ENCODE results near the gene TOP2B.

TOP2B gene

DNA sequence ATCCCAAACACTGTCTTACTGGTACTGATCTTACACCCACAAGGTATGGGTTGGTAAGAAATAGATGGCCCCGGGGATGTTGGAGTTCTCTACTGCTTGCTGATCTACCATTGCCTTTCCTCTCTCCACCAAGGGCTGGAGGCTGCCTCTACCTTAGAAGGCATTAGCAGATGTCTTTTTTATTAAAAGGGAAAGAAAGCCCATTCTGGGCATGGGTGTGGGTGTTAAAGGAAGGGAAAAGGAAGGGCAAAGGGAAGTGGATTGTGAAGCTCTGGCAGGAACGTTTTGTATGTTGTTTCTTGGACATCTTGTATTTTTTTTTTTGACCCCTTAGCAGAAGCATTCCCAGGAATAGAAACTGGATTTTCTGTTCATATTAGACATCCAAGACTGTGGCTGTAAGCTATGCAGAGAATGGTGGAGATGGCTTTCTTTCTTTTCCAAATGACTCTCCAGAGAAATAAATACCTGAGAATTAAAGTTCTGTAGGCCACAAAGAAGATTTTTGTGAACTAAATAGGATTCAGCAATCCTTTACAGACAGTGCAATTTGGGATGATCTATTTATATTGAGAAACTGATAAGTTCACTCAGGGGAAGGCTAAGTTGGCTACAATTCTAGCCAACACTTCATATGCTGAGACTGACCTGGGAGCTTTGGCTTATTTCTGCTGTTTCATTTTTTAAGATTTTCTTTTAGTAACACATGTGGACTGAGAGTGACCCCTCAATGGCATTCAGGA is 108.8 kb downstream of the TOP2B start:
- DNase-seq = no peak

DNA sequence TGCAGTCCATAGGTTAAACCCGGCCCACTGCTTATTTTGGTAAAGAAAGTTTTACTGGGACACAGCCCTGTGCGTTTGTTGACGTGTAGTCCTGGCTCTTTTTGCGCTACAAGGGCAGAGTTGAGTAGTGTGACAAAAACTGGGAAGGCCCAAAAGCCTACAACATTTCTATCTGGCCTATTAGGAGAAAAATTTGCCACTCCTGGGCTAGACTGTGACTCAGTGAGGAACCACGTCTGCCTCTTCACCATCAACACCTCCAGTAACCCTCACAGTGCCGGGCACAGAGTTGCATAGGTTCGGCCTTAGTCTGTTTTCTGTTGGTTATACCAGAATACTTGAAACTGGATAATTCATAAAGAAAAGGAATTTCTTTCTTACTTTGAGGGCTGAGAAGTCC is 110.3 kb downstream of the TOP2B start:
- no peak for DNase-seq

DNA sequence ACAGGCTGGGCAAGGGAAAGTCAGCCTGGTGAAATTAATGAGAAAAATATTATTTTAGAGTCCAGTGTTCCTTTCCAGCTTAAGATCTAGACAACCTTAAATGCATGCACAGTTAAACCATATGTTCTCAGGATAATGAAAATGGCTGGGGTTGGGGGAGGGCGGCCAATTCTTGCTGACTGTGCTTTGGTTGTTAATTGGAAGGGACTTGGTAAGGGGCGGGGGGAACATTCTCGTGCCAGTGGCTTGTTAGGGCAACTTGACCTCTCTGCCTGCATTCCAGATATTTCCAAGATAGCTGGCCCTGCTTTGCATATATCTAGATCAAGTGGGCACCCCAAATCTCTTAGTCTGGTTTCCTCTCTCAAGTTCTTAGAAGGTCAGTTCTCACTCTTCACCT is 112.5 kb downstream of the TOP2B start:
- DNase-seq = no peak

DNA sequence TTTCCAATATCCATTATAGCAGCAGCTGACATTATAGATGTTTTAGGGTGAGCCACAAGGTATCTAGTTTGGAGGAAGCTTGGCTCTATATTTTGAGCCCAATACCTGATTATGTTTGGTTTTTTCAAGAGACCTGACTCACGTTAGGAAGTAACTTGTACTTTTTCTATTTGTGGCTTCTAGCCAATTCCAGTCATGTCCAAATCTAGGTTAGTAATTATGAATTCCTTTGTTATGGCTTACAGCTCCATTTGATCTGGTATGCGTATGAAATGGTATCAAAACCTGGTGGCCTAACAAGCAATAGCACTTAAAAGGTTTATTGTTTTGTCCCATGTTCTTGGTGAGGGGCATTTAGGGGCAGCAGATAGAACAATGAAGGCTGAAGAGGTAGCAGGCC is 115.9 kb downstream of the TOP2B start:
- no peak for DNase-seq

DNA sequence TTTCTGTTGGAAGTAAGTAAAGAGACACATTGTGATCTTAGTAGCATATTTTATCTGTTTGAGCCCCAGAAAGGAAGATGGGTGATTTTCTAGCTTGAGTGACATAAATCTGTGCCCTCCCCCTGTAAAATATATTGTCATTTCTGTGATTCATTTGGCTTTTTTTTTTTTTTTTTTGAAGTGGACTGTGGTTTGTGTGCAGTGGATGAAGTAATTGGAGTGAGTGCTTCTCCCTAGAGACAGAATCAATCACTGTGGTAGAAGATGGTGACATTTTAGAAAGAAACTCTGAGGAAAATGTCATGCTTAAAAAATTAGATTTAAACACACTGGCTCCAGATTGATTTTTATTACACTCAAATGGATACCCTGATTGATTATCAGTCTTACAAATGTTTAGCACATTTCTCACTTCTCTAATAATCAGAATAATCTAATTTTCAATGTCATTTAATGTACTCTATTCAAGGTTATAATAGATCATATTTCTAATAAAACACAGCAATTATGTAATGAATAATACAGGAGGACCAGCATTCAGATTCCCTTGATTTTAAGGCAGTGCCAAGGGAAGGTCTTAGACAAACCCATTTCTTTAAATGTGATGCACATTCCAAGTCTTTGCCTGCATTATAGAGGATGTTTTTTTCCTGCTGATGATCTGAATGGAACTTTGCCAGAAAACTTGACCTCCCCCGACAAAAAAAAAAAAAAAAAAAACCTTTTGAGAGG is 116.6 kb downstream of the TOP2B start:
- DNase-seq = no peak
